IPS-20b (cell line): ENCODE data around the gene FANCB.

Experiments used
- H3K27ac ChIP-seq: one replicate; pipeline ENCODE4 v1.5.1; 2013; ENCODE audit warnings: low read length
- H3K27me3 ChIP-seq: 2 replicates; pipeline ENCODE4 v1.6.1; 2013; ENCODE audit warnings: mild to moderate bottlenecking, low read length, inconsistent platforms; ENCODE audit not compliant: insufficient read depth
- H3K36me3 ChIP-seq: 2 replicates; pipeline ENCODE4 v1.6.1; 2013; ENCODE audit warnings: low read depth, mild to moderate bottlenecking, inconsistent platforms, low read length, moderate library complexity; ENCODE audit not compliant: insufficient read depth
- H3K4me1 ChIP-seq: 2 replicates; pipeline ENCODE4 v1.6.1; 2013; ENCODE audit warnings: mild to moderate bottlenecking, control low read depth, inconsistent platforms, low read length, moderate library complexity; ENCODE audit not compliant: insufficient read depth
- H3K4me3 ChIP-seq: 2 replicates; pipeline ENCODE4 v1.5.1; 2013; ENCODE audit warnings: mild to moderate bottlenecking, low read length, inconsistent platforms
- H3K9ac ChIP-seq: 2 replicates; pipeline ENCODE4 v1.6.1; 2013; ENCODE audit warnings: low read depth, mild to moderate bottlenecking, inconsistent platforms, low read length, moderate library complexity
- H3K9me3 ChIP-seq: 2 replicates; pipeline ENCODE4 v1.6.1; 2013; ENCODE audit warnings: mild to moderate bottlenecking, low read depth, low read length, inconsistent platforms; ENCODE audit not compliant: insufficient read depth

The FANCB gene

GRCh38 chrX:14837155-14837554, 35.7 kb downstream of the FANCB start:
- Histone ChIP-seq H3K27me3 (no peaks in the 10 kb centered on the region), H3K4me1 (peaks cover 2% of the 10 kb centered on the region; the same call in 1 of the 2 replicates), H3K9me3 (no peaks in the 10 kb centered on the region), H3K4me3 (no peak overlapping the region), H3K27ac (no peak overlapping the region), H3K36me3 (peaks cover 21% of the 10 kb centered on the region), H3K9ac (no peak overlapping the region)

DNA sequence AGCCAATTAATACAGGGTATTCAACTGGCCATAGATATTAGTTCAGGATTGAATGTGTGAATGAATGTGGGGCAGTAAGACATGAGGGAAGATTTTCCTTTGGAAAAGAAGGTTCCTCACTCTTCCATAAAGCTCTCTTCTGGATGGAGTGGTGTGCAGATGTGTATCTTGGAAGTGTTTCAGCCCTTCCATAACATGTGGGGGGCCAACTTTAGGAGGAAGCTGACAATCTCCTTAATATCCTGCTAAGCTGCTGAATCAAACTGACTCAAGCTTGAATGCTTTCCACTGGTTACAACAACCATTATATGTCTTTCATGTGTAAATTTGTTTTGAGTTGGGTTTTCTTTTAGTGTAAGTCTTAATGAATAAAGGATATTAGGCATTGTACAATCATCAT, 40.3 kb downstream of the FANCB start:
- Histone ChIP-seq H3K36me3 (peaks cover 7% of the 10 kb centered on the region; the same call in 1 of the 2 replicates), H3K9ac (no peak overlapping the region), H3K9me3 (peaks cover 7% of the 10 kb centered on the region; the same call in 1 of the 2 replicates), H3K27ac (no peak overlapping the region), H3K27me3 (no peaks in the 10 kb centered on the region), H3K4me1 (peaks cover 2% of the 10 kb centered on the region; the same call in 1 of the 2 replicates), H3K4me3 (no peak overlapping the region)

- Histone ChIP-seq H3K9me3 (peaks cover 7% of the 10 kb centered on the region; the same call in 1 of the 2 replicates), H3K27ac (no peak overlapping the region), H3K36me3 (peaks cover 7% of the 10 kb centered on the region; the same call in 1 of the 2 replicates), H3K9ac (no peak overlapping the region), H3K4me1 (peaks cover 2% of the 10 kb centered on the region; the same call in 1 of the 2 replicates), H3K4me3 (no peak overlapping the region), H3K27me3 (no peaks in the 10 kb centered on the region)
Observed at GRCh38 chrX:14832151-14832550, 40.7 kb downstream of the FANCB start.

DNA sequence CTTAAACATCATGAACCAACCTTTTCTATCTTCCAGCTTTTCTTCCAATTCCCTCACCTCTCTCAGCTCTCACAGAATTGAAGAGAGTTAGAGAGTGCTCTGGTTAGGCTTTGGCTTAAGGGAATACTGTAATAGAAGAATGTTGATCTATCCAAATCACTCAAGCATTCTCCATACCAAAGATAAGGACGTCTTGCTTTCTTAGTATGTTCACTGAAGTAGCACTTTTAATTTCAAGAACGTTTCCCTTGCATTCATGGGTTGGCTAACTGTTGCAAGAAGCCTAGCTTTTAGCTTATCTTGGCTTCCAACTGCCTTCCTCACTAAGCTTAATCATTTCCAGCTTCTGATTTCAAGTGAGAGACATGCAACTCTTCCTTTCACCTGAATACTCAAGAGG, 43.2 kb downstream of the FANCB start:
- Histone ChIP-seq H3K9me3 (peaks cover 7% of the 10 kb centered on the region; the same call in 1 of the 2 replicates), H3K4me3 (no peak overlapping the region), H3K27me3 (no peaks in the 10 kb centered on the region)

GRCh38 chrX:14826319-14826718, 46.5 kb downstream of the FANCB start:
- Histone ChIP-seq H3K36me3 (no peaks in the 10 kb centered on the region), H3K4me3 (no peak overlapping the region), H3K4me1 (no peaks in the 10 kb centered on the region), H3K9ac (no peak overlapping the region), H3K27me3 (no peaks in the 10 kb centered on the region), H3K27ac (no peak overlapping the region), H3K9me3 (peaks cover 7% of the 10 kb centered on the region; the same call in 1 of the 2 replicates)

More for the DNA sequence above, 43.2 kb downstream of the FANCB start:
- Histone ChIP-seq H3K36me3 (no peaks in the 10 kb centered on the region), H3K27ac (no peak overlapping the region), H3K9ac (no peak overlapping the region), H3K4me1 (peaks cover 2% of the 10 kb centered on the region; the same call in 1 of the 2 replicates)

- Histone ChIP-seq H3K27ac (no peak overlapping the region), H3K9ac (no peak overlapping the region), H3K36me3 (no peaks in the 10 kb centered on the region), H3K27me3 (no peaks in the 10 kb centered on the region), H3K4me3 (no peak overlapping the region), H3K9me3 (peaks cover 7% of the 10 kb centered on the region; the same call in 1 of the 2 replicates), H3K4me1 (no peaks in the 10 kb centered on the region)
Observed at GRCh38 chrX:14825851-14826250, 47.0 kb downstream of the FANCB start.

DNA sequence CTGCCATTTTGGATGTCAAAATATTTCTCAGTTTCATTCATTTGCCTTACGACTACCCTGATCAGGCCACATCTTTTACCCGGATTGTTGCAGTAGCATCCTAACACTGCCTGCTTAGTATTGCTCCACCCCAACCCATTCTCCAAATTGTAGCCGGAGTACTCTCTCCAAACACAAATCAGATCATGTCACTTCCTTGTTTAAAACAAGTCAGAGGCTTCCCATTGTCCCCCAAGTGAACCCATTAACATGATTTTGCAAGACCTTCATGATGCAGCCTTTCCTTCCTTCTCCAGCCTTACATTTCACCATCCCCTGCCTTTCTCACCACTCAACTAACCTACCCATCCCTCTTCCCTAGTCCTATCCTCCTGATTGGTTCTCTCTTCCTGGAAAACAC, 53.1 kb downstream of the FANCB start:
- no peak overlapping the region for H3K27ac ChIP-seq
- no peaks in the 10 kb centered on the region for H3K27me3 ChIP-seq
- H3K36me3 ChIP-seq, result no peaks in the 10 kb centered on the region
- H3K9me3 ChIP-seq, result no peaks in the 10 kb centered on the region
- no peaks in the 10 kb centered on the region for H3K4me1 ChIP-seq
- H3K4me3 ChIP-seq, result no peak overlapping the region
- H3K9ac ChIP-seq, result no peak overlapping the region

GRCh38 chrX:14817571-14817970, 55.3 kb downstream of the FANCB start:
- Histone ChIP-seq H3K36me3 (no peaks in the 10 kb centered on the region), H3K9ac (no peak overlapping the region), H3K4me1 (no peaks in the 10 kb centered on the region), H3K27me3 (no peaks in the 10 kb centered on the region), H3K9me3 (no peaks in the 10 kb centered on the region), H3K4me3 (no peak overlapping the region), H3K27ac (no peak overlapping the region)

GRCh38 chrX:14802943-14803710, 69.7 kb downstream of the FANCB start:
- no peaks in the 10 kb centered on the region; the same call in 1 of the 2 replicates for H3K4me1 ChIP-seq
- H3K27me3 ChIP-seq, result no peaks in the 10 kb centered on the region

GRCh38 chrX:14801136-14801535, 71.7 kb downstream of the FANCB start:
- no peak overlapping the region for H3K4me3 ChIP-seq
- no peaks in the 10 kb centered on the region; the same call in 1 of the 2 replicates for H3K4me1 ChIP-seq
- H3K9me3 ChIP-seq, result no peaks in the 10 kb centered on the region
- H3K27ac ChIP-seq, result no peak overlapping the region
- no peaks in the 10 kb centered on the region for H3K36me3 ChIP-seq
- H3K9ac ChIP-seq, result no peak overlapping the region
- H3K27me3 ChIP-seq, result no peaks in the 10 kb centered on the region

More at GRCh38 chrX:14802943-14803710, 69.7 kb downstream of the FANCB start:
- H3K9me3 ChIP-seq, result no peaks in the 10 kb centered on the region
- H3K27ac ChIP-seq, result no peak overlapping the region
- H3K36me3 ChIP-seq, result no peaks in the 10 kb centered on the region
- no peak overlapping the region for H3K4me3 ChIP-seq
- no peak overlapping the region for H3K9ac ChIP-seq

GRCh38 chrX:14798805-14799397, 74.0 kb downstream of the FANCB start:
- no peak overlapping the region for H3K4me3 ChIP-seq
- no peak overlapping the region for H3K9ac ChIP-seq
- H3K27me3 ChIP-seq, result no peaks in the 10 kb centered on the region
- H3K27ac ChIP-seq, result no peak overlapping the region
- no peaks in the 10 kb centered on the region; the same call in 1 of the 2 replicates for H3K4me1 ChIP-seq
- H3K36me3 ChIP-seq, result no peaks in the 10 kb centered on the region
- no peaks in the 10 kb centered on the region for H3K9me3 ChIP-seq
